HG03135 (cell line): ENCODE measurements around the gene RAB11FIP2.

Experiments
- ATAC-seq: cut with Tn5 transposase; IDR thresholded peaks from one replicate; pipeline ENCODE4 v1.9.1; 2021; ENCODE audit warnings: mild to moderate bottlenecking, moderate library complexity; ENCODE audit not compliant: unreplicated experiment

The RAB11FIP2 gene

DNA sequence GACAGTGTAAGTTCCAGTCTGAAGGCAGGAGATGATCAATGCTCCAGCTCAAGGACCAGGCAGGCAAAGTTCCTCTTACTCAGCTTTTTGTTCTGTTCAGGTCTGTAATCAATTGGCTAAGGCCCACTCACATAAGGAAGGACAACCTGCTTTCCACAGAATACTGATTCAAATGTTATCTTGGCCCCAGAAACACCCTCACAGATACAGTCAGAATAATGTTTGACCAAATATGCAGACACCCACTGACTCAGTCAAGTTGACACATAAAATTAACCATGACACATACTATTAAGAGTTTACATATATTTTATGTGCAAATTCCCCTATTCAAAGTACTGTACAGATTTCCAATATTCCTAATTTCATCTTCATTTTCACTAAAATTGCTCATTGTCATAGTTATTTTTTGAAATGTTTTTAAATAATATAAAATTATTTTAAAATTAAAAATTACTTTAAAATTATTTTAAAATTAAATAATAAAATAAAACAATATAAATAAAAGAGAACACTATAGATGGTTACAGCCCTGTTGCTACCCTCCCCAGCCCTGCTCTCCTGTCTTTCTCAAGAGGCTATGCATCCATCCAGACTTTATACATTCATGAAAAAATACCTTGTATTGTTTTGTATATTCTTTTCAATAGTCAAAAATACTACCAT lies 59.4 kb downstream of the RAB11FIP2 start:
- ATAC-seq: no peak

DNA sequence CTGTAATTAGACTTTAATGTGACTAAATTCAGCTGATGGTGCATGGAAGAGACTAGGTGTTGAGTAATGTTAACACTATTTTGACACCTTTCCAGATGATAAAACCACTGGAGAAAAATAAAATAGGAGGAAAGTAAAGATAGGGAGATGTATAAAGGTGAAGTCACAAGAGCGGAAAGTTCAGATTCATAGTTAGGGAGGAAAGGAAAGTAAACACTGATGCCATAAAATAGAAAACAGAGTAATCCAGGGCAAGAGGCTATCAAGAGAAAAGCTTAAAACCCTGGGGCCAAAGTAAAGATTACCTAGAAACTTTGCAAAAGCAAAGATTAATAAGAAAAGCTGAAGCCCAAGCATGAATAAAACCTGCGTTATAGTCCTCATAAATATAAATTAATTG lies 62.8 kb downstream of the RAB11FIP2 start:
- ATAC-seq: no peak

DNA sequence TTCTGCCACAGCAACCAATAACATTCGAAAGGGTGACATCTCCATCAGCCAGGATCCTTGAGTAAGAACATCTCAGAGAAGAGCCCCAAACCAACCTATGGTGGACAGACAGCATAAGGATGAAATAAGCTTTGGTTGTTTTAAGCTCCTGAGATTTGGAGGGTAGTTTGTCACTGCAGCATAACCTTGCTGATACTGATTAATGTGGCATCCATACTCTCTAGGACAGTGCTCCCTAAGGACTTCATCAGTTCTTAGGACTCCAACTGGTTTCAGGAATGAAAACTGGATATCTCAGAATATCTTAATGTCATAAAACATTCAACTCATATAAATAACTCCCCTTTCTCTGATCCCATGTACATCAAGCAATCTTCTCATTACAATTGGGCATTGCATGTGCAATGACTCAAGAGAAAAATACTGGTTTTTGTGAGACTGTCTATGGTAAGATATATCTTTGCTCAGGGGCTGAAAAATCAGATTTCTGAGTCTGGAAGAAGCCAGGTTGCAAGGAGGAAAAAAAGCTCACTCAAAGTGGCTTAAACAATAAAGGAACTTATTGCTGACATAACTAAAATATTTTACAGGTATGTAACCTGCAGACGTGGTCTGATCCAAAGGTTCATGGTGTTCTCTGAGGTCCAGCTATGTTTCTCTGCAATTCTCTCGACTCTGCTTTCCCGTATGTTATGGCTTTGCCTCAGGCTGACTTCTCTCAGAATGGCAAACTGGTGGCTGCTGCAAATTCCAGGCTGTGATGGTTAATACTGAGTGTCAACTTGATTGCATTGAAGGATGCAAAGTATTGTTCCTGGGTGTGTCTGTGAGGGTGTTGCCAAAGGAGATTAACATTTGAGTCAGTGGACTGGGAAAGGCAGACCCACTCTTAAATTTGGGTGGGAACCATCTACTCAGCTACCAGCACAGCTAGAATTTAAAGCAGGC lies 65.7 kb downstream of the RAB11FIP2 start:
- ATAC-seq: no peak

DNA sequence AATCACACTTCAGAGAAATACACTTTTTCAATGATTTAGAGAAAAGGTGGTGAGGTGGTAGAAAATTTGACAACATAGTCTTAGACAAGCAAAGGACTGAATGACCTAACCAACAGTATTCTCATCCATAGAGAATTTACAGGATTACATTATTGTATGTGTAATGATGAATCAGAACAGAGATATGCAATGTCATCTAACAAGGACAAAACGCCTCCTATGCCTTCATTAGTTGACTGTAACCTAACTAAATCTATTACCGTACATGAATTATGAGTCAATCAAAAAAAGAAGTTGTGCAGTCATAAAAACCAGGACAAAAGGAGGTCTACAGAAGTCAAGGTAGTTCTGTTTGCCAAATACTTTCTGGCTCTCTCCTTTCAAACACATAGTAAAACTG lies 66.5 kb downstream of the RAB11FIP2 start:
- no peak for ATAC-seq

DNA sequence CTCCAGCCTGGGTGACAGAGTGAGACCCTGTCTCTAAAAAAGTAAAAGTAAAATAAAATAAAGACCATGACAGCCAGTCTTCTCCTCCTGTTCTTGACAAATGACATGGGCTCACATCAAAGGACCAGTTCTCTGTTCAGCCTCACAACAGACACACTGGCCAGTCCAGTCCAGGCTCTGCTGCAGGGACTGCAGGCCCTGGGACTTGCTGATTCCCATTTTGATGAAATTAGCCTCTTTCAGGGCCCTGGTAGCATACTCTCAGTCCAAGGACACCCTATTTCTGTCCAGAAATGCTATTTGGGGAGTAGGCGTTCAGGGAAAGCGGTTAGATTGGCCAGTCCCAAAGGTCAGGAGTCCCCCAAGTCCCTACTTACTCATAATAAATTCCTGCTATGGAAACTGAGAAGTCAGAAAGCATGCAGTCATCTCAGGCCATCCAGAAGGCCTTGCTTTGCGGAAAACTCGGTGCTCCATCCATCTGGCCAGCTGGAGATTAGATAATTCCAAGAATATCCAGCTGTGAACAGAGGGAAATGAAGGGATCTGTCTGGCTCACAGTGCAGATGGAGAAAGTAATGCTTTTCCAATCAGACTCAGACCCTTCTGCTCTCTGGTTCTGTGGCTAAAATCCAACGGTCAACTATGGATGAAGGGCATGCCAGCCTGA lies 74.4 kb downstream of the RAB11FIP2 start:
- ATAC-seq: no peak

DNA sequence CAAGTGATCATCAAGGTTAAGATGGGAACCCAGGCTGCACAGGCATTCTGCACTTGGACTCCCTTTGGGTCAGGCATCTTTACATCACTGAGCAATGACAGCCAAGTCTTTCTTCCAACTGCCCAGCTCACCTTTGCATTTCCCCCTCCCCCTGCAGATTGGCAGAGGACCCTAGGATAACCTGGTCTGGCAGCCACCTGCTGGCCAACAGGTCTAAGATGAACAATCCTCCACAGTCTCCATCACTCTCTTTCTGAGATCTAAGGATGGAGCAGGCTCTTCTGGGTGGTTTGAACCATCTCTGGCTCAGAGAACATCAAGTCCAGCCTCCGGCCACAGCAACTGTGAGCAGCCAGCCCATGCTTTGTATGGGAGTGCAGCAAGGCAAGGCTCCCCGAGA lies 75.8 kb downstream of the RAB11FIP2 start:
- no peak for ATAC-seq

DNA sequence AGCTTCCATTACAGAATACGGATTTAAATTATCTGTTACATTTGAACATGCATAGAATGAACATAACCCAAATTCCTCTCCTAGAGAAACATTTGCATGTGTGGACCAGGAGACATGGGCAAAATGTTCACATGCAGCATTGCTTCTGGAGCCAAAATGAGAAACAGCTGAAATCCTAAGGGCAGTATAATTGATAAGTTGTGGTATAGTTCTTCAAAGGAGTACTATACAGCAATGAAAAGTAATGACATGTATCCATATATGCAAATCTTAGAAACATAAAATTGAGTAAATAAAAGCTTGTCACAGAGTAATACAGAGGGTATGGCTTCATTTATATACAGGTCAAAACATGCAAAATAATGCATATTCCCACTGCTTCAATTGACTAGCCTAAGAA lies 77.1 kb downstream of the RAB11FIP2 start:
- ATAC-seq: no peak

DNA sequence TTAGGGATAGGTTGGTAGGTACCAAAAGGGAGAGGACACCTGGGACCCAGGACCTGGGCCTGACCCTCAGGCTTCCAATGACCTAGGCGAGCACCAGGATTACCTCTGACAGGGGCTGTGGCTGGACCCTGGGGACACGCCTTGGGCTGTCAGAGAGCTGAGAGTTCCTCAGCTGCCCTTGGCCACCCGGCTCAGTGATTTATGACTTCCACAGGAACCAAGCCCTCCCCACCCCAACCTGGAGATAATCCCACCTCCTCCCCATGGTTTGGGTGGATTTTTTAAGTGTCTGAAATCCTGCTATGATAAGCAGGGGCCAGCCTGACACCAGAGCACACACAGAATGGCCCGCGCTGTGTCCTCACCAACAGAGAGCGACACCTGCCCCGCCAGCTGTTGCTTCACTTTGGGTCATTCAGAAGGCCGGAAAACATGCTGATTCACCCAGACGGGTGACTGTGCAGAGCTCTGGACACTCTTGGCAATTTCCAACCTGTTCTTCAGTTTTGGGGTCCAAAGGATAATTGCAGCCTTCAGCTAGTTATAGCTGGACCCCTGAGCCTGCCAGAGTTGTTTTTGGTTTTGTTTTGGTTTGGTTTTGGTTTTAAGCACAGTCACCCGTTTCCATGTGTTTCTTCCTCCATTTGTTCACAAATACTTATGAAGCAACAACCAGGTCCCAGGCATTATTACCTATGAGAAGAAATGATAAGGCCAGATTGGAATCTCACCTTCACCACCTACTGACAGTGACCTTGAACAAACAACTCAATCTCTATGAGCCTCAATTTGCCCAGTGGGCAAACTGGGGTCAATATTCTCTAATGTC lies 78.2 kb downstream of the RAB11FIP2 start:
- no peak for ATAC-seq

DNA sequence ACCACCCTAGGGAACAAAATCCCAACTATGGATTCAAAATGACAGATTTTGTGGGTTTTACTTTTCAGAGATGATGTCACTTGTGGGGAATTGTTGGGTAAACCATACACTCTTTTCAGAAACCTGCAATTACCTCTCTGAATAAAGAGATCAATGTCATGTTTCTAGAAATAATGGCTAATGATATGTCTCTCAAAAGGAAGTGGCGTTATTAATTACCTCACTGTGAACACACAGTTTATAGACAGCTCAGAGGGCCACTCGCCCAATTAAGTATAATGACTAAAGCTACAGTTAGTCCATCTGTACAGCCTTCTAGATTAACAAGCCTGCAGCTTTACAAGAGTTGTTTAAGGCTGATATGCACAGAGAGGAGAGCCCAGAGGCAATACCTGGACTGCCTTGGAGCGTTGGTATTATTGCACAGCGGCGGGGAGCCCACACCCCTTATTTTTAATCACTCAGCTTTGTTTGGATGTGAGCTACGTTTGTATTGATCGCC lies 79.5 kb downstream of the RAB11FIP2 start:
- no peak for ATAC-seq

DNA sequence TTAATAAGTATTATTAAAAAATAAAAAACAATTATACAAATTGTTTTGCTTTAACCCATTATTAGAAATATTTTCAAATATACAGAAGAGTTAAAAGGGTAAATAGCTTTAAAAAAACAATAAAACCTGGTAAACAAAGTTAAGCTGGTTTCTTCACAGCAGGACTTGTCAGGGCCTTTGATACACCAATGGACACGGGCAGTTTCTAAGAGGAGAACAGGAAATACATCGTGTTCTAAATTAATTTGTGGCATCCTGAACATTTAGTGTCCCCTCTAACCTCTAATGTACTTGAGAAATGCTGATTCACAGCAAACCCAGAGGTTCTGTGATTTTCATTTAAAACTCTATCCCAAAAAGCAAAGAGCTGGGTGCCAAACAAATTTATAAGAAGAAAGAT lies 80.8 kb downstream of the RAB11FIP2 start:
- ATAC-seq: no peak

DNA sequence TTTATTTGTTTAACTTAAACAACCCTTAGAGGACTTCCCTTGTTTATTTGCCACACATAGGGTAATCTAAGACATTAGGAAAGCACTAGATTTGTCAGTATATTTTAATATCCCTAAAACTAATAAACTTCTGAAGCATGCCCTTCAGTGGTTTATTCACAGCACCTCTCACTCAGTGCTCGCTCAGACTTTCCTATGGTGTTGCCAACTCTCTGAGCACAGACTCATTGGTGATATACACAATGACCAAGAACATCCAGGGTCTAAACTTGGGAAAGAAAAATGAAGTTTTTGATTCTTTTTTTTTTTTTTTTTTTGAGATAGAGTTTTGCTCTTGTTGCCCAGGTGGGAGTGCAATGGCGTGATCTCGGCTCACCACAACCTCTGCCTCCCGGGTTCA lies 82.2 kb downstream of the RAB11FIP2 start:
- ATAC-seq: no peak

DNA sequence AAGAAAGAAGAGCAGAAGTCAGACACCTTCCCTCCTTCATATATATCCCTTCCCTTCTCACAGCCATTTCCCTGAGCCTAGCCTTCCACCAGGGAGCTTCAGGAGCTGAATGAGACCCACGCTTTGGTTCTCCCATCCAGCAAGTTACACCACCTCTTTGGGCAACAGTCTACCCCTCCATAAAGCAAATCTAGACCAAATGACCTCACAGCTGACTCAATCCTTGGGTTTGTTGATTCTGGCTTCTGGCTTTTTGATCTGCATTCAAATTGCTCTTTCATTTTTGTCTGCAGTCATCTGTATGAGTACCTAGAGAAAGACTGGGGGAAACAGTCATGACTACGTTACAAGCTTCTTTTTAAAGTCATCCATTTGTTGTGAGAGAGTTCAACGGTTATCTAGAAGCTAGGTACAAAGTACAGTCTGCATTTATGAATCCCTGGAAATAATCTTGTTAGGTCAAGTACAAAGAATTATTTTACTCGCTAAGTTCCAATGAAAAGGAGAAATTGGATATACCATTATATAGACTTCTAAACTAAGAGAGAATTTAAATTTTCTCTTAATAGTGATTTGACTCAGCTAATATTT lies 86.3 kb downstream of the RAB11FIP2 start:
- ATAC-seq: no peak

DNA sequence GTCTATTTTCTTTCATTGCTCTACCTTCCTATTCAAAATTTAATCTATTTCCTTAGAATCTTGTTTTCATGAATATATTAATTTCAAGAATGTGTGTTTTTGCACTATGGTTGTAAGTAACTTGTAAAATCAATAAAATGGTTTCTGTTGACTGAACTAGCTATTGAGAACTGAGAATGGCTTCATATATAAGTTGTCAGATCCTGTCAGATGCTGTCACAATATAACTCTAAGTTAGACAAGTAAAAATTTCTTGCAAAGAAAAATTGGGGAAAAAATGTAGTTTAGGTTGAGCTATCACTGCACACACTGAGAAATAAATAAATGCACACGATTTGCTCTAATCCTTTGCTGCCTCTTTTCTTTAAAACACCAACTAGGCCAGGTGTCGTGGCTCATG lies 89.8 kb downstream of the RAB11FIP2 start:
- no peak for ATAC-seq

DNA sequence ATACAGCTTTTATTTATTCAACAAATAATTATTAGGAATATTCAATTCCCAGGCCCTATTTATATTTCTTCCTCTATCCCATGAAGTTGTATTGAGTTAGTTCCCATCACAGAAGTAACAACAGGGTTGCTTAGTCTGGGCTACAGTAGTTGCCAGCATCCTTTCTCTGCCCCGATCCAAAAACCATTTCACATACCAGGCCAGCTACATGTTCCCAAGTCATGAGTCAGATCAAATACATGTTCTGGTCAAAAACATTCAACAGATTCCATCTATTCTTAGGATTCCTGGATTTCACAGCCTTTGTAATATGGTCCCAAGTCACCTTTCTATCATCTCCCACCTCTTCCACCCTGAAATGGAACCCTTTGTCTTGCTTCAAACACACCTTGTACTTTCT lies 91.6 kb downstream of the RAB11FIP2 start:
- no peak for ATAC-seq
